HG02678 (cell line): ENCODE measurements around the gene ERN1.

ENCODE experiments used
- ATAC-seq: cut with Tn5 transposase; IDR thresholded peaks from one replicate; pipeline ENCODE4 v1.9.1; 2021; ENCODE audit warnings: mild to moderate bottlenecking, moderate library complexity; ENCODE audit not compliant: unreplicated experiment

Gene ERN1

GRCh38 chr17:64006361-64007088 is 123.4 kb downstream of the ERN1 start:
- no peak for ATAC-seq

- ATAC-seq = no peak
Measured at GRCh38 chr17:64005734-64006167, 124.2 kb downstream of the ERN1 start.

- ATAC-seq = no peak
Measured at GRCh38 chr17:64004903-64005733, 124.8 kb downstream of the ERN1 start.

- ATAC-seq = no peak
Measured at GRCh38 chr17:64004218-64004770, 125.7 kb downstream of the ERN1 start.

GRCh38 chr17:64003526-64004121 is 126.3 kb downstream of the ERN1 start:
- ATAC-seq = no peak

- ATAC-seq = no peak
Measured at GRCh38 chr17:64002658-64003525, 127.1 kb downstream of the ERN1 start.

GRCh38 chr17:64001763-64002529 is 128.0 kb downstream of the ERN1 start:
- no peak for ATAC-seq

GRCh38 chr17:64001091-64001579 is 128.8 kb downstream of the ERN1 start:
- ATAC-seq = no peak

- no peak for ATAC-seq
Measured at GRCh38 chr17:63999680-64000531, 130.0 kb downstream of the ERN1 start.

- no peak for ATAC-seq
Measured at GRCh38 chr17:63998721-63999679, 130.9 kb downstream of the ERN1 start.

- peak; percentile 64 for ATAC-seq
Measured at GRCh38 chr17:63998050-63998720, 131.8 kb downstream of the ERN1 start, which contains the start of gene PRR29. TSS of gene PRR29 (plus strand) at chr17:63998351. CDS start at chr17:63998365, 14 bp downstream.

GRCh38 chr17:63997341-63998048 is 132.4 kb downstream of the ERN1 start:
- ATAC-seq = no peak

- ATAC-seq = no peak
Measured at GRCh38 chr17:63996430-63997182, 133.3 kb downstream of the ERN1 start.

GRCh38 chr17:63995626-63996025 is 134.3 kb downstream of the ERN1 start:
- ATAC-seq = no peak

- no peak for ATAC-seq
Measured at GRCh38 chr17:63993368-63993985, 136.5 kb downstream of the ERN1 start.
